GM13976 (cell line): ENCODE data around the gene CDK8.

ENCODE experiments used
- DNase-seq: peaks from one replicate; pipeline ENCODE4 v3.0.0; 2012; ENCODE audit warnings: low spot score
- in situ Hi-C: fragments of 300-500 bp; cut with MboI; formaldehyde crosslinking; loops from one replicate; pipeline ENCODE4 v1.12.0; 2022; ENCODE audit warnings: low sequenced_read_pairs, mixed read lengths, inconsistent platforms; ENCODE audit not compliant: unreplicated experiment
- TF ChIP-seq, protein P1 (sequence below): IDR thresholded peaks from 2 replicates; pipeline ENCODE4 v1.5.1; 2012; ENCODE audit warnings: borderline replicate concordance, mild to moderate bottlenecking; ENCODE audit not compliant: insufficient read depth; ENCODE audit errors: extremely low read depth, missing control alignments, control extremely low read depth

CDK8 gene

DNA sequence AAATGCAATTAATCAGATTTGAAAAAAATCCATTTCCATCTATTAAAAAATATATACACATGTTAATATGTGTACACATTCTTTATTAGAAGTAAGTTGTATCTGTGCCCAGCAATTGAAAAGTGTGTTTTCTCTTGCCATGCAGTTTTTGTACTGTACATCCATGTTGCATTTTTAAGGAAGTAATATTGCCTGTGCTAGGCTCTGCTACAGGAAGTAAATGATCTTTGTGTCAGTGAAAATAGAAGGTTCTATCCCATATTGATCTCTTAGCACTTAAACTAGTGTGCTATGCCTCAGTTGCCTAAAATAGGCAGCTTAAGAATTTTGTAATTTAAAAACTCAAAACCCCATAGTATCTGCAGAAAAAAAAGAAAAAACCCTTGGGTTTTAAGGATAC, 122.5 kb downstream of the CDK8 start:
- DNase-seq: no peak
- in situ Hi-C loops: no loop called here
- TF ChIP-seq, protein P1, sequence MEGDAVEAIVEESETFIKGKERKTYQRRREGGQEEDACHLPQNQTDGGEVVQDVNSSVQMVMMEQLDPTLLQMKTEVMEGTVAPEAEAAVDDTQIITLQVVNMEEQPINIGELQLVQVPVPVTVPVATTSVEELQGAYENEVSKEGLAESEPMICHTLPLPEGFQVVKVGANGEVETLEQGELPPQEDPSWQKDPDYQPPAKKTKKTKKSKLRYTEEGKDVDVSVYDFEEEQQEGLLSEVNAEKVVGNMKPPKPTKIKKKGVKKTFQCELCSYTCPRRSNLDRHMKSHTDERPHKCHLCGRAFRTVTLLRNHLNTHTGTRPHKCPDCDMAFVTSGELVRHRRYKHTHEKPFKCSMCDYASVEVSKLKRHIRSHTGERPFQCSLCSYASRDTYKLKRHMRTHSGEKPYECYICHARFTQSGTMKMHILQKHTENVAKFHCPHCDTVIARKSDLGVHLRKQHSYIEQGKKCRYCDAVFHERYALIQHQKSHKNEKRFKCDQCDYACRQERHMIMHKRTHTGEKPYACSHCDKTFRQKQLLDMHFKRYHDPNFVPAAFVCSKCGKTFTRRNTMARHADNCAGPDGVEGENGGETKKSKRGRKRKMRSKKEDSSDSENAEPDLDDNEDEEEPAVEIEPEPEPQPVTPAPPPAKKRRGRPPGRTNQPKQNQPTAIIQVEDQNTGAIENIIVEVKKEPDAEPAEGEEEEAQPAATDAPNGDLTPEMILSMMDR: no peak

DNA sequence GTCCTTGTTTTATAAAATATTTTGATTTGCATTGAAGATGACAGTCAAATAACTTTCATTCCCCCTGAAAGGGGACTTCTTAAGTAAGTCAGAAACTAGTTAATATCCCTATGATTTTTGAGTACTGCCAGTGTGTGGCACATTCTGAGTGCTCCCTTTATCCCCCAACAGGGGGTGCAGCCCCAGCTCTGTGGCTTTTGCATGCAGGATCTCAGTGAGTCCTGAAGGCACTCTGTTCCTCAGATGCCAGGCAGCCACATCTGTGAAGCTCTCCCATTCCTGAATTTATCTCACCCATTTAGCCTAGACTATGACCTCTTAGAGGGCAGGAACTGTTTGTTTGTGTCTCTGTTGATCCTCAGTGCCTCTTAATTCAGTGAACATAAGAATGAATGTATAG, 123.1 kb downstream of the CDK8 start:
- in situ Hi-C loops: no loop called here
- DNase-seq: no peak

DNA sequence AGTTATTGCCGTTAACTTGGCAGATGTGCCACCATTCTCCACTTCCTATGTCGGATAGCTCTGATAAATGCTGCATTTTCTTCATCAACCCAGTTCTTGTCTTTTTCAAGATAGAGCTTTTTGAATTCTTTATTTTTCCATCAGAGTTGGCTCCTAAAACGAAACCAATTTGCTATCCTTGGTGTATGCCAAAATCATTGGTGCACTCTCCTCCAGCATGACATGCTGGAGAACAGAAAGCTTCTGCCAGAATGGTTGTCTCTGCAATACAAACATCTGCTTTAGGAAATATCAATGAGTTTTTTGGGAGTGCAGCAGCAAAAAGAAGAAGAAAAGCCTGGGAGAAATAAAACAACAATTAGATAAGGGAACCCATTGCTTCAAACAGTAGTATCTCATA, 124.2 kb downstream of the CDK8 start:
- in situ Hi-C loops: no loop called here
- no peak for DNase-seq
- TF ChIP-seq, protein P1: no peak

More for the DNA sequence above, 123.1 kb downstream of the CDK8 start:
- TF ChIP-seq, protein P1: peak; percentile 8

DNA sequence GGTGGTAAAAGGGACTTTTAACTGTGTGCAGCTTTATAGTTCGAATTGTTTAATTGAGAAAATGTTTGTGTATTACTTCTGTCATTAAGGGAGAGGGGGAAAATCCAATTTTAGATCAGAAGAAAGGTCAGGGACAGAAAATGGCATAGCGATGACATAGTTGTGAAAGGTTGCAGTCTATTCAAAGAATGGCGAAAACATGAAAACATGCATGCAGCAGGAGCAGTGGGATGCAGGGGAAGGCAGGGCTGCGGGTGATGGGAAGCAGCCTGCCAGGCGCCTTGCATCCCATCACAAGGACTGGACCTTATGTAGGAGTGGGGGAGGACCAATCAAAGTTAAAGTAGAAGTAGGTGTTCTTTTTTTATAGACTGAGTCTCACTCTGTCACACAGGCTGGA, 125.9 kb downstream of the CDK8 start:
- in situ Hi-C loops: no loop called here
- TF ChIP-seq, protein P1: no peak
- no peak for DNase-seq

DNA sequence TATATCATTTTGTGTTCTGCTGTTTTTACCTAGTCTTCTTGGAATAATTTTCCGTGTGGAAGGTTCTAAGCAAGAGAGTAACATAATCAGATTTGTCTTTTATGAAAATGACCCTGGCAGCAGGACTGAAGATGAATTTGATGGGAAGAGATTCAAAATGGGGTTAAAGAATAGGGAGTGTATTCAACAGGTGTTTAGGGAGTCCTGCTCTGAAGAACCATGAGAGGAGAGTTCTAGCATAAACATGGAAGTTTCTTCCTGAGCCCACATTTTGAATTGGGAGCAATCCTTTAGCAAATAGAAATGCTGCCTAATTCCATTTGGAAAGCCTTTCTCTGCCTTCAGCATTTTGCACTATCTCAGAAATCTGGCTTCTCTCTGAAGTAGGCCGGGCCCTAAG, 127.0 kb downstream of the CDK8 start:
- in situ Hi-C loops: no loop called here
- no peak for DNase-seq
- TF ChIP-seq, protein P1: no peak

DNA sequence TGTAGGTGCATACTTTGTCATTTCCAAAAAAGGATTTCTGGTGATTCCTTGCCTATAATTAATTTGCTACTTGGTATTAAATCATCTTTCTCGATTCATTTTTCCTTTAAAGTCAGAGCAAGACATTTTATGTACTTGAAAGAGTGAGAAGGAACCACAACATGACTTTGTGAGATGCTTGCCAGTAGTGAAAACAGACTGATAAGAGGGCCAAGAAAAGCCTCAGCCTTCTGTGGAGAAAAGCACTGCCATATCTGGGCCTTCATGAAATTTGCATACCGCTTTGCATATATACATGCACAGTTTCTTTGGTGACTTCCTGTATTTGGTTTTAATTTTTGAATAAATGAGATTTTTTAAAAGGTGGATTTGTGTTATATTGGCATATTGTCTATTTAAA, 128.4 kb downstream of the CDK8 start:
- DNase-seq: no peak
- TF ChIP-seq, protein P1: no peak
- in situ Hi-C loops: no loop called here

DNA sequence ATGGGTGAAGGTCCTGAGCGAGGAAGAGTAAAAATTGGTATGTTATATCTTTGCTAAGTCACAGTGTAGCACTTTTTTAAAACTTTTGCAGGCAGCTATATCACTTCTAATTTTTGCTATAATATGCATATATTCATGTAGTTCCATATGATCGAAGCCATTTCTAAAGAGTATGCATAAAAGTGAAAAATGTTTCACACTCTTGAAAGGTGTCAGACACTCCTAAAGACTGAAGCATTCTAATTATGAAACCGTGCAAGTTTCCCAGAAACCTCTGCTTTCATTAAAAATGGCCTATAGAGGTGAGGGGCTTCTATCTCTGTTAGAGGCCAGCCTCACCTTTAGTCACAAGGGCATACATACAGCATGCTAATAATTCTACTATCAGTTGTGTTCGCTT, 128.9 kb downstream of the CDK8 start:
- no peak for DNase-seq
- TF ChIP-seq, protein P1: no peak
- in situ Hi-C loops: no loop called here
